Activated CD8-positive, alpha-beta T cell treated with anti-CD3 and anti-CD28 coated beads, Interleukin-2, amount 10 ng/mL, durations not matched to agents 7 days and 5 days (primary cell): ENCODE data around the gene TBX5. TPM values are rescaled to one million over a fixed set of nuclear protein-coding genes. Genes with fewer than 3 reads are reported as not detected.

ENCODE experiments used
- ATAC-seq: fragments of 150-1000 bp; cut with Tn5 transposase; one replicate; pipeline ENCODE4 v1.10.0; 2021; ENCODE audit warnings: moderate library complexity
- CTCF ChIA-PET: fragments of 350-600 bp; sonication (Branson Sonifier 250); formaldehyde crosslinking; loops from one replicate; lab custom pipeline; 2021; ENCODE audit warnings: antibody characterized with exemption; lab: Charles Lee
- POLR2A ChIA-PET: fragments of 350-600 bp; sonication (Branson Sonifier 250); formaldehyde crosslinking; loops from one replicate; lab custom pipeline; 2021; ENCODE audit warnings: antibody characterized with exemption; lab: Charles Lee
- DNase-seq: peaks from one replicate; pipeline ENCODE4 v3.0.0-alpha.2; 2020
- H3K27ac Mint-ChIP-seq: one replicate; pipeline ENCODE4 v1.8.0; 2021; ENCODE audit warnings: mild to moderate bottlenecking, mixed read lengths
- H3K27me3 Mint-ChIP-seq: one replicate; pipeline ENCODE4 v1.8.0; 2021; ENCODE audit warnings: low read depth, mixed read lengths
- H3K36me3 Mint-ChIP-seq: one replicate; pipeline ENCODE4 v1.8.0; 2021; ENCODE audit warnings: low read depth, mixed read lengths
- H3K4me1 Mint-ChIP-seq: one replicate; pipeline ENCODE4 v1.8.0; 2021; ENCODE audit warnings: low read depth, mixed read lengths
- H3K4me3 Mint-ChIP-seq: one replicate; pipeline ENCODE4 v1.8.0; 2021; ENCODE audit warnings: mild to moderate bottlenecking, mixed read lengths
- H3K9me3 Mint-ChIP-seq: one replicate; pipeline ENCODE4 v1.8.0; 2022; ENCODE audit warnings: mixed read lengths; ENCODE audit not compliant: insufficient read depth
- total RNA-seq, 2 experiments: library from RNA; stranded (reverse); gene quantifications; one replicate each; pipeline ENCODE4 v1.2.3, GENCODE V29; 2021

TBX5 gene
- total RNA-seq, 2 experiments from 2014 or later, result not detected

- Mint-ChIP-seq H3K4me3 (peak overlapping the region; percentile 53), H3K27me3 (peaks cover 88% of the 10 kb centered on the region), H3K4me1 (peaks cover 7% of the 10 kb centered on the region), H3K9me3 (peaks cover 4% of the 10 kb centered on the region), H3K36me3 (peaks cover 8% of the 10 kb centered on the region), H3K27ac (no peak overlapping the region)
- POLR2A ChIA-PET, result no interaction called here
- CTCF ChIA-PET, result no interaction called here
- no peak for DNase-seq
- no peak for ATAC-seq
Measured at GRCh38 chr12:114408471-114408885, 2.5 kb upstream of the TBX5 start.

DNA sequence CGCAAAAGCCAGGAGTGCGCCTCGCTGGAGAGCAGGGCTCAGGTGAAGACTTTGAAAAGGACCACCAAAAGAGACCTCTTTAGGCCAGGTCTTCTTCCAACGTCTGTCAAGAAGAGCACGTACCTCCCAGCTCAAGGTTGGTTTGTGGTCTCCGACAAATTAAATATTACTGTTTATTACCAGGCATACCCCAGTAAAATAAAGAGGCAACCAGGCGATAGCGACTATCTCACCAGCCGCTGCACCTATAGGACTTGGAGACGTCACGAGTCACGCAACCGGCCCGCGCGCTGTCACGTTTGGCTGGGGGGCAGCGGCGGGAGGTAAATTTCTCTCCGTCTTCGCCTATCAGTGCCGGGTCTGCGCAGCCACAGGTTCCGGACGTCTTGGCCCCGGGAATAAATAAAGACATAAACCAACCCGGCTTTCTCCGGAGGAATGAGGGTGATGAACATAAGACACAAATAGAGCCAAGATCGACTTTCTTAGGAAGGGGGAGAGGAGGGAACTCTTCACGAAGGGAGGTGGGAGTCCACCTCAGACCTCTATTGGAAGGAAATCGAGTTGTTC lies 2.0 kb upstream of the TBX5 start:
- Mint-ChIP-seq H3K4me1 (peaks cover 7% of the 10 kb centered on the region), H3K36me3 (peaks cover 8% of the 10 kb centered on the region), H3K4me3 (peak overlapping the region; percentile 23), H3K27ac (peak overlapping the region; percentile 3), H3K27me3 (peaks cover 87% of the 10 kb centered on the region), H3K9me3 (peaks cover 4% of the 10 kb centered on the region)
- DNase-seq, result no peak
- ChIA-PET POLR2A (no interaction called here), CTCF (no interaction called here)
- ATAC-seq, result no peak

DNA sequence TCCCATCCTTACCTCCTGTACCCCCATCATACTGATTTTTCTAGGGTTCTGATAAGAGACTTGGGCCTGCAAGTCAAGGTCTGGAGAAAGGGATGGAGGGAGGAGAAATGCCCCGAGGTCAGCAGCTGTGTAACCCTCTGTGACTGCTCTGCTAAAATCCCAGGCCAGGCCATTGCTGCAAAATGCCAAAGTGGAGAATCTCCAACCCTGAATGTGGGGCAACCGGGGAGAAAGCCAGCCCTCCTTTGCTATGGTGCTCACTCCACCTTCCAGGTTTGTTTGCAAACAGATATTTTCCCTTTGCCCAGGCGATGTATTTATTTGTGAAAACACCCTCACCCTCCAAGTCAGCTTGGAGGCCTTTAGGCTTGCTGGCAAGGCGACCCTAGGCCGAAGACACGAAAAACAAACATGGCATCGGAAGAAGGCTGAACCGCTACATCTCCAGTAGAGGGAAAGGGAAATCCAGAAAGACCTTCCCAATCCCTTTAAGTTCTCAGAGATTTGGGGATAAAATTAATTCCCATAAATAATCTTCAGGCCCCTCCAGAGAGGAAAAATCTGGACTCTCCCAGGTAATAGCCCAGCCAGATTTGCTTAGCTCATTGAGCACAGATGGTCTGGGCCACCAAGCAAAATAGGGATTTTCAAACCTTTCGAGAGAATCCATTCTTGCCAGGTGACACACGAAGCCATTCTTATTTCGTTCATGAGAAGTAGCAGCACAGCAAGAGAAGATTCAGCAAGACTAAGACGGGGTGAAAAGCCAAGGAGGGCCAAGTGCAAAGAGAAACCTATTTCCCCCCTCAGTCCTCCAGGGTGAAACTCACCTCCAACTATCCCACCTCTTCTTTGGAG lies 1.3 kb upstream of the TBX5 start:
- Mint-ChIP-seq H3K9me3 (peaks cover 4% of the 10 kb centered on the region), H3K27me3 (peaks cover 88% of the 10 kb centered on the region), H3K36me3 (peaks cover 8% of the 10 kb centered on the region), H3K27ac (no peak overlapping the region), H3K4me1 (peaks cover 7% of the 10 kb centered on the region), H3K4me3 (no peak overlapping the region)
- ChIA-PET CTCF (no interaction called here), POLR2A (no interaction called here)
- ATAC-seq, result no peak
- DNase-seq, result no peak

DNA sequence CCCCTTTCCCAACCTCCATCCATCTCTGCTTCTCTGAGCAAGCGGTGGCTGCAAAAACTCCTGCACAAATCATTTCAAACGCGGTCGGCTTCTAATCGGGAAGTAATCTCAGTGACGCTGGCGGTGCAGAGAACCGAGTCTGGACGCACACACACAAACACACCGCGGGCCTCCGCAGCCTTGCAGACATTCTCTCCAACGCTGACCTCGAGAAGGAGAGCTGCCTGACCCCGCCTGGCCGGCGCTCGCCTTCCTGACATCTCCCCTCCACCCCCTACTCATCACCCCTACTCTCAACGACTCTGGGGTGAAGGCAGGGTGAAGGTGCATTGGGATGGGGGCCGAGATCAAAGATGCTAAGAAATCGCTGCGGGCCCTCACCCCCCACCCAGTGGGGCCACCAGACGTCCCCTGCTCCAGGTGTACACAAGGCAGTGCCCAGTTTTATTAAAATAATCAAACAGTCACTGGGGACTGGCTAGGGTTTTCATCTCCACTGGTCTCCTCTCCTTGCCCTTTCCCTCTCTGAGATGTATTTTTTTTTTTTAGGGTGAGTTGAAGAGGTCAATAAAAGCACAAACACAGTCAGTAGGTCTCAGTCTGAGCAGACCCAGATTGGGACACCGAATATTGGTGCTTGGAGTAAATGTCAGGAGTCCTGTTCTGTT lies 506 bp upstream of the TBX5 start:
- Mint-ChIP-seq H3K36me3 (peaks cover 8% of the 10 kb centered on the region), H3K9me3 (peaks cover 4% of the 10 kb centered on the region), H3K4me3 (peak overlapping the region; percentile 6), H3K27me3 (peaks cover 88% of the 10 kb centered on the region), H3K4me1 (peaks cover 7% of the 10 kb centered on the region), H3K27ac (no peak overlapping the region)
- ATAC-seq (no peak), DNase-seq (no peak)
- ChIA-PET CTCF (no interaction called here), POLR2A (no interaction called here)

- Mint-ChIP-seq H3K27ac (no peak overlapping the region), H3K4me3 (no peak overlapping the region), H3K4me1 (peaks cover 7% of the 10 kb centered on the region), H3K36me3 (peaks cover 8% of the 10 kb centered on the region), H3K9me3 (peaks cover 4% of the 10 kb centered on the region), H3K27me3 (peaks cover 86% of the 10 kb centered on the region)
- POLR2A ChIA-PET, result interaction anchor here (0.6 kb wide), 1 partner anchor 296 kb away, joined by 3 read pairs; no protein-coding TSS in a partner anchor
- no peak for DNase-seq
- CTCF ChIA-PET, result no interaction called here
- no peak for ATAC-seq
Measured at GRCh38 chr12:114404926-114405518, 922 bp downstream of the TBX5 start.

DNA sequence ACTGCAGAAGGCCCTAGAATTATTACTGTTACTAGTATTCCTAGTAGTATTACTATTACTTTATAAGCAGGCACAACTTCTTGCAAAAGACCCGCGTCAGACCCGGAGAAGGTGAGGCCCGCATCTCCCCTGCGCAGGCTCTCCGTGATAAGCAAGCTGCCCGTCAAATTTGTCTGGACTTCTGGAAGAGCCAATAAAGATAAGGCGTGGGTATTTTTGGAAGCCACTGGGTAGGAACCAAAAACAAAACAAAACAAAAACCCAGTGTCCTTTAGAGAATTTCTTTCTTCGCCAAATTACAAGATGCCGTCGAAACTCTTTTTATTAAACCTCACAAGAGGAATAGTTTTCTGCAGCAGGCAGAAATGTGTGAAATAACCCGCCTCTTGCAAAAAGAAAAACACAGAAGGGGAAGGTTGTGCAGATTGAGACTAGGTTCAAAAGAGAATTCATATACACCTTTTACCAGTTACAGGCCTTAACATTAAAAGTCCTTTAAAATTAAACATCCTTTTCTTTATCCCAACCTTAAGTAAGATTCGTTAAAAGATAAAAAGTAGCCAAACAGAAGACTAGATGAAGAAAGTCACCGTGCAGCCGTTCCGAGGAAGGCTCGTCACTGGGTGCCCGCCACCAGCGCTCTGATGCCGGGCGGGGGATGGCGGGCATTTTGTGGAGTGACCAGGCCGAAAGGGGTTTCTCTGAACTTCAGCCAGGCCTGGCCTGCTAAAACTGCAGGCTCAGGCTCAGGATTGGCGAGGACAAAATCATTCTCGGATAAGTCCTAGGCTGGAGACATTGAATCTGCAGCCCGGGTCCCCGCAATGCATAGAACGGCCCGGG lies 1.6 kb downstream of the TBX5 start:
- POLR2A ChIA-PET, result interaction anchor here (0.6 kb wide), 1 partner anchor 296 kb away, joined by 3 read pairs; no protein-coding TSS in a partner anchor
- CTCF ChIA-PET, result no interaction called here
- no peaks in the 10 kb centered on the region for H3K9me3 Mint-ChIP-seq
- H3K27ac Mint-ChIP-seq, result peak overlapping the region; percentile 43
- H3K36me3 Mint-ChIP-seq, result peaks cover 8% of the 10 kb centered on the region
- peaks cover 3% of the 10 kb centered on the region for H3K4me1 Mint-ChIP-seq
- no peak overlapping the region for H3K4me3 Mint-ChIP-seq
- no peak for DNase-seq
- no peak for ATAC-seq
- H3K27me3 Mint-ChIP-seq, result peaks cover 86% of the 10 kb centered on the region

GRCh38 chr12:114403690-114404066 lies 2.3 kb downstream of the TBX5 start:
- DNase-seq (no peak), ATAC-seq (no peak)
- ChIA-PET POLR2A (no interaction called here), CTCF (no interaction called here)
- Mint-ChIP-seq H3K4me3 (no peak overlapping the region), H3K27me3 (peaks cover 86% of the 10 kb centered on the region), H3K27ac (peak overlapping the region; percentile 43), H3K36me3 (peaks cover 8% of the 10 kb centered on the region), H3K4me1 (peaks cover 2% of the 10 kb centered on the region), H3K9me3 (no peaks in the 10 kb centered on the region)

DNA sequence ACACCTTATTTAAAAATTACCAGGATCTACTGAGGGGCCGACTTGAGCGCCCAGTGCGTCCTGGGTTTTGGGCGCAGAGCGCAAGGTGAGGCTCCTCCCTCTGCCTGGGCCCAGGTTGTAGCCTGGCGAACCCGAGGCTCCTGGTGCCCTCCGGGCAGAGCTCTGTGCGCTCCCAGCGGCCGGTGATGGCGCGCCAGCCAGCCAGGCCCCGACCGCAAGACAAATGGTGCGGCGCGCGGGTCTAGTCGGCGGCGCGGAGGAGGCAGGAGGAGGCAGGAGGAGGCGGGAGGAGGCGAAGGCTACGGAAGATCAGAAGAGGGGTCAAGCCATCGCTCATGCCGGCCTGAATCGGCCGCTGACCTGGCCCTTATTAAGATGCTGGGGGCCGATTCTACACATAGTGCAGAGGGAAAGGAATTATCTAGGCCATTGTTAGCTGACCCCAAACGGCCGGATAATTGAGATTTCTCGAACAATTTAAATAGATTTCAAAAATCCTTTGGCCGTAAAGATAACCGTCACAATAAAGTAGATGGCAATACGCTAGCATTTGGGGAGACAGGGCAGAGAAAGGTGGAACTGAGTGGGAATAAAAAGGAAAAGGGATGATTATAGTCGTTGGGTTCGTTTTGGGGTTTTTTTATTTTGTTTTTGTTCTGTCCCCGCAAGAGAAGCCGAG lies 2.8 kb downstream of the TBX5 start:
- H3K9me3 Mint-ChIP-seq, result no peaks in the 10 kb centered on the region
- H3K27me3 Mint-ChIP-seq, result peaks cover 86% of the 10 kb centered on the region
- H3K4me1 Mint-ChIP-seq, result peaks cover 2% of the 10 kb centered on the region
- CTCF ChIA-PET, result no interaction called here
- ATAC-seq (no peak), DNase-seq (no peak)
- no peak overlapping the region for H3K4me3 Mint-ChIP-seq
- H3K36me3 Mint-ChIP-seq, result peaks cover 8% of the 10 kb centered on the region
- no peak overlapping the region for H3K27ac Mint-ChIP-seq
- POLR2A ChIA-PET, result no interaction called here

DNA sequence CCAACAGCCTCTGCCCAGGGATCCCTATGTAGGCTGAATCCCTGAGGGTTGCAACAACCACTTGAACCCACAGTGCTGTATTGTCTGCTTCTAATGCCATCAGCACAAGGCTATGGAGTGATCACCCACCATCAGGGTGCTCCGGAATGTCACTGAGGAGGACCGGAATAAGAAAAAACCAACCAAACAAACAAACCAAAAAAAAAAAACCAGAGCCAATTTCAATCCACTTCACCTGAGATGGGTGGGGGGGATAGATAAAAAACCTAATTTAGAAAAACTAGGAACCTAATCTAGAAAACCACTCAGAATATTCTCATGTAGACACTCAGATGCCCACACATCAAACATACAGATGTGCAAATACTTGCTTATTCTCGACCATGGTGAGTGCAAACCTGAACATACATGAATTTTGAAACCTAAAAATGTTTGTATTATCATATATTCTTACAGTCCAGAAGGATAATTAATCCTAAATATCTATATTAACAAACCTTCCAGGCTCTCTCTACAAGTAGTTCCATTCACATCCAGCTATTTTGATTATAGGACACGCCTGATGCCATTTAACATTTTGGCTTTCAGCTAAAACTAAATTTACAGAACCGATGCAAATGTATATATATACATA lies 3.7 kb downstream of the TBX5 start:
- peaks cover 87% of the 10 kb centered on the region for H3K27me3 Mint-ChIP-seq
- DNase-seq (no peak), ATAC-seq (no peak)
- H3K4me1 Mint-ChIP-seq, result peaks cover 2% of the 10 kb centered on the region
- no peaks in the 10 kb centered on the region for H3K9me3 Mint-ChIP-seq
- peaks cover 9% of the 10 kb centered on the region for H3K36me3 Mint-ChIP-seq
- ChIA-PET POLR2A (no interaction called here), CTCF (no interaction called here)
- no peak overlapping the region for H3K4me3 Mint-ChIP-seq
- no peak overlapping the region for H3K27ac Mint-ChIP-seq

DNA sequence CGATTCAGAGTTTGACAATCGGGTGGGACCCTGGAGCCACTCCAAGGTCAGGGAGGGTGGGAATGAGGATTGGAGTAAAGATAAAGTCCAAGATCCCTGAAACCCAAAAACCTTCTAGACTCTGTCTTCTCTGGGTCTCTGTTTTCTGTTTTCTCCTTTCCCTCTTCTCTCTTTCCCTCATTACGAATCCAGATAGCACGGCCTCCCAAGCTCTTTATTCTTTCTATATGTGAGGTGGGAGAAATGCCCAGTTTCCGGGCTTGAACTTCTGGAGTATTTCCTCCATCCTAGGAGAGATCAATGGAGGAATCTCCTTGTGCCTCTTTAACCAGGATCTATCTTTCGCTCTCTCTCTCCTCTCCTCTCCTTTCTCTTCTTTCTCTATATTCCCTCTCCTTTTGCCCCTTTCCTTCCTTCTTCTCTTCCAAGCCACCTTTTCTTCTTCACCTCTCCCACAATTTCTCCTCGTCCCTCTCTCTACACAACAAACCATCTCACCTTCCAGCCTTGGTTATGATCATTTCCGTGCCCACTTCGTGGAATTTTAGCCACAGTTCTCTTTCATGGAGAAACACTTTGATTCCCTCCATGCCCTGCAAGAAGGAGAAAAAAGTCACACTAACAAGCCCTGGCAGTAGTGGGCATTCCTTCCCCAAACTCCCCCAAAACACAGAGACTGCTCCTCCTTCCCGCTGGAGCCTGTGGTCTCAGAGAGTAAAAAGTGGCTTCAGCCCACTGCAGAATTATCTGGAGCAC lies 4.4 kb downstream of the TBX5 start:
- Mint-ChIP-seq H3K27me3 (peaks cover 85% of the 10 kb centered on the region), H3K4me1 (peaks cover 2% of the 10 kb centered on the region), H3K27ac (no peak overlapping the region), H3K36me3 (peaks cover 8% of the 10 kb centered on the region), H3K4me3 (no peak overlapping the region), H3K9me3 (no peaks in the 10 kb centered on the region)
- ChIA-PET CTCF (no interaction called here), POLR2A (no interaction called here)
- ATAC-seq (no peak), DNase-seq (no peak)
